WERI-Rb-1 (cell line): ENCODE results near the gene RNF215.

Experiments
- DNase-seq: peaks from one replicate; pipeline ENCODE4 v3.0.0-alpha.2; 2020
- H3K27ac ChIP-seq: fragments of 250-450 bp; sonication (Bioruptor Pico); 2 replicates; pipeline ENCODE4 v1.5.1; 2020; ENCODE audit warnings: mild to moderate bottlenecking, moderate library complexity
- H3K27me3 ChIP-seq: fragments of 250-450 bp; sonication (Bioruptor Pico); 2 replicates; pipeline ENCODE4 v1.5.1; 2021; ENCODE audit warnings: mild to moderate bottlenecking, low read depth, moderate library complexity; ENCODE audit not compliant: insufficient read depth, severe bottlenecking
- H3K36me3 ChIP-seq: fragments of 250-450 bp; sonication (Bioruptor Pico); 2 replicates; pipeline ENCODE4 v1.5.1; 2020; ENCODE audit warnings: mild to moderate bottlenecking, moderate library complexity
- H3K4me3 ChIP-seq: 2 replicates; pipeline ENCODE4 v1.5.1; 2011; ENCODE audit warnings: low read depth, mild to moderate bottlenecking, control low read depth, low read length
- H3K9me3 ChIP-seq: fragments of 250-450 bp; sonication (Bioruptor Pico); 2 replicates; pipeline ENCODE4 v1.5.1; 2021; ENCODE audit warnings: mild to moderate bottlenecking, moderate library complexity; ENCODE audit not compliant: severe bottlenecking
- TF ChIP-seq, protein P1 (sequence below): IDR thresholded peaks from 2 replicates; pipeline ENCODE4 v1.5.1; 2011; ENCODE audit warnings: low read depth, mild to moderate bottlenecking, control low read depth, inconsistent platforms, low read length

Gene RNF215

DNA sequence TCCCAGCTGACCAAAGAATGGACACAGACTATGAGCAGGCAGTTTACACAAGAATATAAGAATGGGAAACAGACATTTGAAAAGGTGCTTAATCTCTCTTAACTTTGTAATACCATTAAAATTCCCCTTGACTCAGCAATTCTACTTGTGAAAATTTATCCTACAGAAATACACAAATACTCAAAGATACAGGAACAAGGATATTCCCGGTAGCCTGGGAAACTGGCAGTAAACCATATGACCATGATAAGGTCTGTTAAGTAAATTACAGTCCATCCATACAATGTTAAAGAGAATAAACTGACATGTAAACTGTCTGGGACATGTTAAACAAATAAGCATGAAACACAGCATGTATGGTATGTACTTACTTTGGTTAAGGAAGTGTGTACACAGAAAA, 29.6 kb upstream of the RNF215 start:
- Histone ChIP-seq H3K36me3 (peaks cover 50% of the 10 kb centered on the region), H3K4me3 (no peak overlapping the region), H3K27ac (no peak overlapping the region), H3K9me3 (no peaks in the 10 kb centered on the region), H3K27me3 (no peaks in the 10 kb centered on the region)
- DNase-seq: no peak
- TF ChIP-seq, protein P1, sequence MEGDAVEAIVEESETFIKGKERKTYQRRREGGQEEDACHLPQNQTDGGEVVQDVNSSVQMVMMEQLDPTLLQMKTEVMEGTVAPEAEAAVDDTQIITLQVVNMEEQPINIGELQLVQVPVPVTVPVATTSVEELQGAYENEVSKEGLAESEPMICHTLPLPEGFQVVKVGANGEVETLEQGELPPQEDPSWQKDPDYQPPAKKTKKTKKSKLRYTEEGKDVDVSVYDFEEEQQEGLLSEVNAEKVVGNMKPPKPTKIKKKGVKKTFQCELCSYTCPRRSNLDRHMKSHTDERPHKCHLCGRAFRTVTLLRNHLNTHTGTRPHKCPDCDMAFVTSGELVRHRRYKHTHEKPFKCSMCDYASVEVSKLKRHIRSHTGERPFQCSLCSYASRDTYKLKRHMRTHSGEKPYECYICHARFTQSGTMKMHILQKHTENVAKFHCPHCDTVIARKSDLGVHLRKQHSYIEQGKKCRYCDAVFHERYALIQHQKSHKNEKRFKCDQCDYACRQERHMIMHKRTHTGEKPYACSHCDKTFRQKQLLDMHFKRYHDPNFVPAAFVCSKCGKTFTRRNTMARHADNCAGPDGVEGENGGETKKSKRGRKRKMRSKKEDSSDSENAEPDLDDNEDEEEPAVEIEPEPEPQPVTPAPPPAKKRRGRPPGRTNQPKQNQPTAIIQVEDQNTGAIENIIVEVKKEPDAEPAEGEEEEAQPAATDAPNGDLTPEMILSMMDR: no peak

DNA sequence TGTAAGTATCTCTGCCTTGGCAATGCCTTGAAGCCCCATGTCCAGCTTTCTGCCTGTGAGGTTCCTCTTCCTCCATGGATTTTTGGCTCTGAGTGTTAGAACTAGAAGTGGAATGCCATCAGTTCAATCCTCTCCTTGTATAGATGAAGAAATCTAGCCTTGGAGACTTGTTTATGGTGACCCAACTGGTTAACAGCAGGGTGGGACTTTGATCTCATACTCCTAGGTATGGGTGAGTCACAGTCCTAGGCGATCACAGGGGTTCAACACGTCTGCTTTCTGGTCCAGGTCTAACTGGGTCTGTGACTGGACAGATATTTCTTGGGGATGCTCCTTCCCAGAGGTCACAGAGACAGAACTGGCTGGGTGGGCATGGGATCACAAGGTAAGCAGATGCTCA, 29.2 kb upstream of the RNF215 start:
- H3K36me3 ChIP-seq: peaks cover 50% of the 10 kb centered on the region
- no peak overlapping the region for H3K4me3 ChIP-seq
- H3K9me3 ChIP-seq: no peaks in the 10 kb centered on the region
- no peaks in the 10 kb centered on the region for H3K27me3 ChIP-seq
- DNase-seq: no peak
- TF ChIP-seq, protein P1: no peak
- H3K27ac ChIP-seq: no peak overlapping the region

DNA sequence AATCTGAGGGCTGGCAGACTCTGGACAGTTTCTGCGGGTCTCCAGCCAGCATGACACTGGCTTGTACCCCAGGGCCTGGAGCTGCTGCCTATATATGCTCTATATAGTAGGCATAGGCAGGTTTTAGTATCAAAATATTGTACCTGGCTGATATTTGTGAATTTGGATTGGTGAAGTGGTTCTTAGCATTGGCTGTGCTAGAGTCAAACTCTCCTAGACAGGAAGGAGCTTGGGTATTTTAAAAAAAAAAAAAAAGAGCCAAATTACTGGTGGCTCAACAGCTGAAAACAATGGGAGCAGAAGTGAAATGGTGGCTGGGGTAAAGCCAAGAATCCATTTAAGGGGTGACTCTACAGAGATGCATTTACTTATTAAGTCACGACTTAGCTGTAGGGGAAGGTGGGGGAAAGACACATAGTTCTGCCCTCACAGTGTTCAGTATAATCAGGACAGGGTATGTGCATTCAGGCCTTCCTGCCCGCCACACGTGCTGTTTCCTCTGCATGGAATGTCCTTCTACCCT, 27.4 kb upstream of the RNF215 start:
- TF ChIP-seq, protein P1: no peak
- H3K36me3 ChIP-seq: peaks cover 54% of the 10 kb centered on the region
- H3K27ac ChIP-seq: no peak overlapping the region
- no peaks in the 10 kb centered on the region for H3K27me3 ChIP-seq
- DNase-seq: no peak
- H3K4me3 ChIP-seq: no peak overlapping the region
- no peaks in the 10 kb centered on the region for H3K9me3 ChIP-seq

- Histone ChIP-seq H3K9me3 (no peaks in the 10 kb centered on the region), H3K36me3 (peaks cover 50% of the 10 kb centered on the region), H3K4me3 (no peak overlapping the region), H3K27me3 (no peaks in the 10 kb centered on the region), H3K27ac (no peak overlapping the region)
- no peak for DNase-seq
- TF ChIP-seq, protein P1: no peak
These were observed 26.7 kb upstream of the RNF215 start for GRCh38 chr22:30413745-30414524.

DNA sequence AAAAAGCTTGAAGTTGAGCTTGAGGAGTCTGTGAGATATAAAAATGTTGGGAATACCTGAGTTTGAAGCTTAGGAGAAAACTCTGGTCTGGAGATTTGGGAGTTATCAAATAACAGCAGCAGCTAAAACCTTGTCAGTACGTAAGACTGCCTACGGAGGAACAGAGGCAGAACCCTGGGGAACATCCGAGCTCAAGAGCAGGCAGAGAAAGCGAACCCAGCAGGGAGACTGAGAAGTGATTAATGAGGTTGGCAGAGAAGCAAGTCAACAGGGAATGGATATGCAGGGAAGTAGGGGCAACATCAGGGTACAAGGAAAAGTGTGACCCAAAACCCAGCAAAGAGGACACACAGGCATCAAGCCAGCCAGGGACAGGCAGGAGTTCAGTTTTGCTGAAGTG, 25.8 kb upstream of the RNF215 start:
- Histone ChIP-seq H3K4me3 (no peak overlapping the region), H3K27ac (no peak overlapping the region), H3K27me3 (no peaks in the 10 kb centered on the region), H3K9me3 (no peaks in the 10 kb centered on the region), H3K36me3 (peaks cover 48% of the 10 kb centered on the region)
- no peak for DNase-seq
- TF ChIP-seq, protein P1: no peak
